Ascending aorta (tissue), 2 donors: Measurements from ENCODE around the gene NLRC5. TPM values are rescaled to one million over a fixed set of nuclear protein-coding genes. Genes with fewer than 3 reads are reported as not detected.

Source experiments
- DNase-seq, 2 donors: peaks; one replicate each; pipeline ENCODE4 v3.0.0-alpha.2; 2019; ENCODE audit warnings: low spot score in 2 of 2
- H3K27ac ChIP-seq, 2 donors: fragments of 200-600 bp; sonication (generic); one replicate each; pipeline ENCODE4 v1.5.1; 2016 to 2017; ENCODE audit warnings: mild to moderate bottlenecking in 1 of 2
- H3K27me3 ChIP-seq: fragments of 200-600 bp; sonication (generic); one replicate; pipeline ENCODE4 v1.5.1; 2017
- H3K36me3 ChIP-seq, 2 donors: fragments of 200-600 bp; sonication (generic); one replicate each; pipeline ENCODE4 v1.5.1; 2016
- H3K4me1 ChIP-seq, 2 donors: fragments of 200-600 bp; sonication (generic); one replicate each; pipeline ENCODE4 v1.5.1; 2016 to 2017; ENCODE audit warnings: mild to moderate bottlenecking in 1 of 2
- H3K4me3 ChIP-seq, 2 donors: fragments of 200-600 bp; sonication (generic); one replicate each; pipeline ENCODE4 v1.5.1; 2016 to 2017; ENCODE audit warnings: mild to moderate bottlenecking in 1 of 2
- H3K9me3 ChIP-seq, 2 donors: fragments of 200-600 bp; sonication (generic); one replicate each; pipeline ENCODE4 v1.5.1; 2016
- intact Hi-C: fragments of 100-400 bp; cut with DNase I; formaldehyde crosslinking; loops from one replicate; pipeline ENCODE4 v1.15.1; 2023
- total RNA-seq: library from RNA; depleted of rRNA; stranded (reverse); fragments of >200 nt; gene quantifications from one replicate; pipeline ENCODE4 v1.1.0, GENCODE V29; 2016
- TF ChIP-seq, protein P1 (sequence below), 3 experiments: fragments of 200-600 bp in 2 of 3; fragments of 450-650 bp in 1 of 3; sonication (generic) in 2 of 3; IDR thresholded peaks; one replicate each; pipeline ENCODE4 v1.5.1; 2016 to 2019; ENCODE audit warnings: antibody characterized with exemption in 3 of 3, mild to moderate bottlenecking in 1 of 3, moderate library complexity in 1 of 3

Gene NLRC5
- total RNA-seq, 1 donor from 2014 or later, result 46.7 TPM

DNA sequence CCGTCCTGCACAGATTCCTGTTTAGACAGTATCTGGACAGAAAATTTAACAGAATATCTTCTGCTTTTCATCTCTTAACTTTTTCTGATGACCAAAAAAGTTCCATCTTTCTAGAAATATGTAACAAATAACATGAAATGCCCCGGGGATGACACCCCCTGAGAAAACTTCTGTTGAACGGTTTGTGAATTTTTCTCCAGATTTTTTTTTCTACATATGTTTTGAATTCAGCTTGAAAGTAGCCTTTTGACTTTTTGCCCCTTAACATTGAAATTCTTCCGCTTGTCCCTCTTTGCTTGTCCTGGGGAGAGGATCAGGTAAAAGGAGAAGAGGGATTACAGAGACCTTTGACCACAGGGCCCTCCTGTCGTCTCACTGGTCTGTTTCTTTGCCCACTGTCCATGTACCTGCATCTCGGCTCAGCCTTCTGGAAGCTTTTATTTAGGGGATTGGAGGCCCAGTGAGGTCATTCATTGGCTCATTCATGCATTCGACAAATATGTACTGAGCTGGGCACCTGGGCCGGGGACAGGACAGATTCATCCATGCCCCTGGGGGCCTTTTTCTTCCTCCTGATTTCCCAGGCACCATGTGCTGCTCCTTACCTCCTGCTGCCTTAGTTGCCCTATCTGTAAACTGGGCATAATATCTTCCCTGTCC lies 83.4 kb downstream of the NLRC5 start:
- no peaks in the 10 kb centered on the region for H3K9me3 ChIP-seq
- peaks cover 3 to 5% of the 10 kb centered on the region in 2 donors for H3K36me3 ChIP-seq
- intact Hi-C loops, result no loop called here
- no peaks in the 10 kb centered on the region for H3K27me3 ChIP-seq
- H3K4me1 ChIP-seq, result no peaks in the 10 kb centered on the region
- H3K27ac ChIP-seq, result no peak overlapping the region
- no peak for DNase-seq
- H3K4me3 ChIP-seq, result no peak overlapping the region
- TF ChIP-seq, protein P1, sequence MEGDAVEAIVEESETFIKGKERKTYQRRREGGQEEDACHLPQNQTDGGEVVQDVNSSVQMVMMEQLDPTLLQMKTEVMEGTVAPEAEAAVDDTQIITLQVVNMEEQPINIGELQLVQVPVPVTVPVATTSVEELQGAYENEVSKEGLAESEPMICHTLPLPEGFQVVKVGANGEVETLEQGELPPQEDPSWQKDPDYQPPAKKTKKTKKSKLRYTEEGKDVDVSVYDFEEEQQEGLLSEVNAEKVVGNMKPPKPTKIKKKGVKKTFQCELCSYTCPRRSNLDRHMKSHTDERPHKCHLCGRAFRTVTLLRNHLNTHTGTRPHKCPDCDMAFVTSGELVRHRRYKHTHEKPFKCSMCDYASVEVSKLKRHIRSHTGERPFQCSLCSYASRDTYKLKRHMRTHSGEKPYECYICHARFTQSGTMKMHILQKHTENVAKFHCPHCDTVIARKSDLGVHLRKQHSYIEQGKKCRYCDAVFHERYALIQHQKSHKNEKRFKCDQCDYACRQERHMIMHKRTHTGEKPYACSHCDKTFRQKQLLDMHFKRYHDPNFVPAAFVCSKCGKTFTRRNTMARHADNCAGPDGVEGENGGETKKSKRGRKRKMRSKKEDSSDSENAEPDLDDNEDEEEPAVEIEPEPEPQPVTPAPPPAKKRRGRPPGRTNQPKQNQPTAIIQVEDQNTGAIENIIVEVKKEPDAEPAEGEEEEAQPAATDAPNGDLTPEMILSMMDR (IDR thresholded peaks at IDR 0.05), result no peak

DNA sequence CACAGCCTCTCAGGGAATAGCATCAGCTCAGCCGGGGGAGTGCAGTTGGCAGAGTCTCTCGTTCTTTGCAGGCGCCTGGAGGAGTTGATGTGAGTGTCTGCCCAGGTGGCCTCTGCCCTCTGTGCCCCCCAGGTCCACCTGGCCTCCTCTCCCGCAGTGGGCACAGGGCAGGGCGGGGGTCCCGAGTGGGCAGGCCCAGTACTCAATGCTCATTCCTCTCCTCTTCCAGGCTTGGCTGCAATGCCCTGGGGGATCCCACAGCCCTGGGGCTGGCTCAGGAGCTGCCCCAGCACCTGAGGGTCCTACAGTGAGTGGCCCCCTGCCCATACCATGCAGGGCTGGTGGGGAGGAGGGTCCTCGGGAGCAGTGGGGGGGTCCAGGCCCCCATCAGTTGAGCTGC lies 88.4 kb downstream of the NLRC5 start:
- no peaks in the 10 kb centered on the region for H3K9me3 ChIP-seq

DNA sequence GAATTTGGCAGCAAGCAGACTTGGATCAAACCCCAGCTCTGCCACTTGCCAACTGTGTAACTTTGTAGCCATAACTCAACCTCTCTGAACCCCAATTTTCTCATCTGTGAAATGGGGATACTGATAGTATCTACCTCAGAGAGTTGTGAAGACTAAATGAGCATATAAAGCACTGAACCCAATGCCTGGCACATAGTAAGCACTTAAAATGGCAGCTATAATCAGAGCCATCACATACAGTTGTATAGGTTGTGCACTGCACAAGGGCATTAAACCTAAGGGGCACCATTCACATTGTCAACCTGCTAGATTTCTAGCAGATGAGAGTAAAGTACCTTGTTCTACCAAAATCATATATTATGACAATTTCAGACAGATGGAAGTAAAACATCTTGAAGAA lies 92.4 kb downstream of the NLRC5 start:
- no peak for DNase-seq
- Histone ChIP-seq H3K36me3 (peaks cover 0 to 6% of the 10 kb centered on the region in 2 donors), H3K4me3 (no peak overlapping the region), H3K27me3 (no peaks in the 10 kb centered on the region), H3K4me1 (peaks cover 0 to 6% of the 10 kb centered on the region in 2 donors), H3K27ac (no peak overlapping the region), H3K9me3 (no peaks in the 10 kb centered on the region)
- intact Hi-C loops, result no loop called here
- TF ChIP-seq, protein P1 (IDR thresholded peaks at IDR 0.05), result no peak

More for the DNA sequence above, 88.4 kb downstream of the NLRC5 start:
- DNase-seq, result no peak
- H3K27ac ChIP-seq, result no peak overlapping the region
- peaks cover 0 to 6% of the 10 kb centered on the region in 2 donors for H3K36me3 ChIP-seq
- TF ChIP-seq, protein P1 (IDR thresholded peaks at IDR 0.05), result no peak
- H3K4me1 ChIP-seq, result no peaks in the 10 kb centered on the region
- intact Hi-C loops, result no loop called here
- H3K27me3 ChIP-seq, result no peaks in the 10 kb centered on the region
- no peak overlapping the region for H3K4me3 ChIP-seq

- peaks cover 0 to 3% of the 10 kb centered on the region in 2 donors for H3K36me3 ChIP-seq
- intact Hi-C loops, result no loop called here
- no peak for DNase-seq
- H3K4me3 ChIP-seq, result no peak overlapping the region
- H3K27ac ChIP-seq, result no peak overlapping the region
- TF ChIP-seq, protein P1 (IDR thresholded peaks at IDR 0.05), result no peak
- H3K4me1 ChIP-seq, result peaks cover 0 to 6% of the 10 kb centered on the region in 2 donors
- no peaks in the 10 kb centered on the region for H3K9me3 ChIP-seq
- no peaks in the 10 kb centered on the region for H3K27me3 ChIP-seq
Measured at GRCh38 chr16:57082664-57083063, 93.3 kb downstream of the NLRC5 start.

- intact Hi-C loops, result loop anchor here (1.0 to 2.0 kb wide), 2 partner anchors 85 to 161 kb away; partner anchors contain the start of gene ARL2BP
- H3K27ac ChIP-seq, result no peak overlapping the region
- no peaks in the 10 kb centered on the region for H3K27me3 ChIP-seq
- H3K4me3 ChIP-seq, result no peak overlapping the region
- peaks cover 0 to 6% of the 10 kb centered on the region in 2 donors for H3K4me1 ChIP-seq
- H3K9me3 ChIP-seq, result no peaks in the 10 kb centered on the region
- DNase-seq, result no peak
- TF ChIP-seq, protein P1 (IDR thresholded peaks at IDR 0.05), result no peak
- peaks cover 0 to 3% of the 10 kb centered on the region in 2 donors for H3K36me3 ChIP-seq
Measured at GRCh38 chr16:57083485-57084126, 94.2 kb downstream of the NLRC5 start.
